Measurements from ENCODE around the gene SLC26A4.

SLC26A4 gene

GRCh38 chr7:107684947-107685463 lies 24.4 kb downstream of the SLC26A4 start:
- H3K27me3 ChIP-seq (replicated peaks in 2 of 5; ENCODE audit: control insufficient read depth in 4 of 5, insufficient read depth in 5 of 5, low read length in 4 of 5), result no peaks in the 10 kb centered on the region
- no peaks in the 10 kb centered on the region for H3K36me3 ChIP-seq (ENCODE audit: control insufficient read depth in 4 of 4, insufficient read depth in 4 of 4, low read length in 3 of 4)
- WGBS (ENCODE audit: insufficient coverage), result 100% methylated on average over 1 of the region's 1 CpG
- POLR2A ChIA-PET, result interaction anchor here (0.5 kb wide), 1 partner anchor 47 kb away, joined by 4 read pairs; no protein-coding TSS in a partner anchor
- H3K9me3 ChIP-seq (ENCODE audit: control extremely low read depth in 1 of 5, control insufficient read depth in 4 of 5, insufficient read depth in 2 of 5, low read depth in 1 of 5, low read length in 4 of 5), result no peaks in the 10 kb centered on the region
- no peak for DNase-seq
- CTCF ChIA-PET, result no interaction called here
- no peak overlapping the region for H3K27ac ChIP-seq (ENCODE audit: insufficient read depth in 1 of 2, low read depth in 1 of 2, low read length in 2 of 2, poor library complexity in 1 of 2, severe bottlenecking in 2 of 2)
- H3K4me3 ChIP-seq (ENCODE audit: control insufficient read depth in 1 of 7, extremely low read depth in 1 of 7, insufficient read depth in 4 of 7, low read depth in 2 of 7, low read length in 6 of 7), result no peak overlapping the region
- H3K4me1 ChIP-seq (ENCODE audit: control extremely low read depth in 1 of 4, control insufficient read depth in 4 of 4, insufficient read depth in 4 of 4, low read length in 3 of 4), result peaks cover 0 to 9% (median 7%) of the 10 kb centered on the region in 4 experiments

- 93% methylated on average over 4 of the region's 5 CpGs for WGBS (ENCODE audit: insufficient coverage)
- H3K27me3 ChIP-seq (replicated peaks in 2 of 5; ENCODE audit: control insufficient read depth in 4 of 5, insufficient read depth in 5 of 5, low read length in 4 of 5), result no peaks in the 10 kb centered on the region
- CTCF ChIA-PET, result interaction anchor here (1.4 kb wide), 1 partner anchor 56 kb away, joined by 3 read pairs; no protein-coding TSS in a partner anchor
- peaks cover 5 to 24% (median 22%) of the 10 kb centered on the region in 4 experiments for H3K4me1 ChIP-seq (ENCODE audit: control extremely low read depth in 1 of 4, control insufficient read depth in 4 of 4, insufficient read depth in 4 of 4, low read length in 3 of 4)
- H3K4me3 ChIP-seq (ENCODE audit: control insufficient read depth in 1 of 7, extremely low read depth in 1 of 7, insufficient read depth in 4 of 7, low read depth in 2 of 7, low read length in 6 of 7), result no peak overlapping the region
- H3K9me3 ChIP-seq (ENCODE audit: control extremely low read depth in 1 of 5, control insufficient read depth in 4 of 5, insufficient read depth in 2 of 5, low read depth in 1 of 5, low read length in 4 of 5), result no peaks in the 10 kb centered on the region
- peak in 2 of 3 donors; percentile 28 for DNase-seq
- no peaks in the 10 kb centered on the region for H3K36me3 ChIP-seq (ENCODE audit: control insufficient read depth in 4 of 4, insufficient read depth in 4 of 4, low read length in 3 of 4)
- POLR2A ChIA-PET, result no interaction called here
- H3K27ac ChIP-seq (ENCODE audit: insufficient read depth in 1 of 2, low read depth in 1 of 2, low read length in 2 of 2, poor library complexity in 1 of 2, severe bottlenecking in 2 of 2), result no peak overlapping the region
Observed at GRCh38 chr7:107686816-107687387, 26.3 kb downstream of the SLC26A4 start.

- no peaks in the 10 kb centered on the region for H3K36me3 ChIP-seq (ENCODE audit: control insufficient read depth in 4 of 4, insufficient read depth in 4 of 4, low read length in 3 of 4)
- H3K9me3 ChIP-seq (ENCODE audit: control extremely low read depth in 1 of 5, control insufficient read depth in 4 of 5, insufficient read depth in 2 of 5, low read depth in 1 of 5, low read length in 4 of 5), result no peaks in the 10 kb centered on the region
- no peak overlapping the region for H3K27ac ChIP-seq (ENCODE audit: insufficient read depth in 1 of 2, low read depth in 1 of 2, low read length in 2 of 2, poor library complexity in 1 of 2, severe bottlenecking in 2 of 2)
- 100% methylated on average over 2 of the region's 3 CpGs for WGBS (ENCODE audit: insufficient coverage)
- no peaks in the 10 kb centered on the region for H3K27me3 ChIP-seq (replicated peaks in 2 of 5; ENCODE audit: control insufficient read depth in 4 of 5, insufficient read depth in 5 of 5, low read length in 4 of 5)
- ChIA-PET CTCF (interaction anchor here (1.0 to 1.4 kb wide), 2 partner anchors 26 to 56 kb away, joined by 3 read pairs; no protein-coding TSS in a partner anchor), POLR2A (no interaction called here)
- peaks cover 5 to 26% (median 23%) of the 10 kb centered on the region in 4 experiments for H3K4me1 ChIP-seq (ENCODE audit: control extremely low read depth in 1 of 4, control insufficient read depth in 4 of 4, insufficient read depth in 4 of 4, low read length in 3 of 4)
- no peak overlapping the region for H3K4me3 ChIP-seq (ENCODE audit: control insufficient read depth in 1 of 7, extremely low read depth in 1 of 7, insufficient read depth in 4 of 7, low read depth in 2 of 7, low read length in 6 of 7)
- DNase-seq, result no peak
Observed at GRCh38 chr7:107687656-107688055, 27.0 kb downstream of the SLC26A4 start.

GRCh38 chr7:107689553-107689952 lies 28.9 kb downstream of the SLC26A4 start:
- peaks cover 5 to 26% (median 23%) of the 10 kb centered on the region in 4 experiments for H3K4me1 ChIP-seq (ENCODE audit: control extremely low read depth in 1 of 4, control insufficient read depth in 4 of 4, insufficient read depth in 4 of 4, low read length in 3 of 4)
- POLR2A ChIA-PET, result no interaction called here

GRCh38 chr7:107690084-107690483 lies 29.5 kb downstream of the SLC26A4 start:
- DNase-seq, result no peak
- 88% methylated on average over 7 of the region's 7 CpGs for WGBS (ENCODE audit: insufficient coverage)
- H3K4me1 ChIP-seq (ENCODE audit: control extremely low read depth in 1 of 4, control insufficient read depth in 4 of 4, insufficient read depth in 4 of 4, low read length in 3 of 4), result peaks cover 5 to 26% (median 23%) of the 10 kb centered on the region in 4 experiments
- H3K27me3 ChIP-seq (replicated peaks in 2 of 5; ENCODE audit: control insufficient read depth in 4 of 5, insufficient read depth in 5 of 5, low read length in 4 of 5), result no peaks in the 10 kb centered on the region
- H3K36me3 ChIP-seq (ENCODE audit: control insufficient read depth in 4 of 4, insufficient read depth in 4 of 4, low read length in 3 of 4), result no peaks in the 10 kb centered on the region
- H3K27ac ChIP-seq (ENCODE audit: insufficient read depth in 1 of 2, low read depth in 1 of 2, low read length in 2 of 2, poor library complexity in 1 of 2, severe bottlenecking in 2 of 2), result no peak overlapping the region
- no peak overlapping the region for H3K4me3 ChIP-seq (ENCODE audit: control insufficient read depth in 1 of 7, extremely low read depth in 1 of 7, insufficient read depth in 4 of 7, low read depth in 2 of 7, low read length in 6 of 7)
- POLR2A ChIA-PET, result no interaction called here
- CTCF ChIA-PET, result interaction anchor here (1.4 kb wide), 1 partner anchor 13 kb away, joined by 4 read pairs; no protein-coding TSS in a partner anchor
- H3K9me3 ChIP-seq (ENCODE audit: control extremely low read depth in 1 of 5, control insufficient read depth in 4 of 5, insufficient read depth in 2 of 5, low read depth in 1 of 5, low read length in 4 of 5), result no peaks in the 10 kb centered on the region

More at GRCh38 chr7:107689553-107689952, 28.9 kb downstream of the SLC26A4 start:
- no peaks in the 10 kb centered on the region for H3K36me3 ChIP-seq (ENCODE audit: control insufficient read depth in 4 of 4, insufficient read depth in 4 of 4, low read length in 3 of 4)
- no peaks in the 10 kb centered on the region for H3K9me3 ChIP-seq (ENCODE audit: control extremely low read depth in 1 of 5, control insufficient read depth in 4 of 5, insufficient read depth in 2 of 5, low read depth in 1 of 5, low read length in 4 of 5)
- H3K27ac ChIP-seq (ENCODE audit: insufficient read depth in 1 of 2, low read depth in 1 of 2, low read length in 2 of 2, poor library complexity in 1 of 2, severe bottlenecking in 2 of 2), result no peak overlapping the region
- no peak overlapping the region for H3K4me3 ChIP-seq (ENCODE audit: control insufficient read depth in 1 of 7, extremely low read depth in 1 of 7, insufficient read depth in 4 of 7, low read depth in 2 of 7, low read length in 6 of 7)
- no peaks in the 10 kb centered on the region for H3K27me3 ChIP-seq (replicated peaks in 2 of 5; ENCODE audit: control insufficient read depth in 4 of 5, insufficient read depth in 5 of 5, low read length in 4 of 5)
- DNase-seq, result no peak
- 100% methylated on average over 2 of the region's 2 CpGs for WGBS (ENCODE audit: insufficient coverage)
- CTCF ChIA-PET, result interaction anchor here (0.5 to 1.0 kb wide), 3 partner anchors 8 to 12 kb away, joined by 3 read pairs; no protein-coding TSS in a partner anchor

- H3K4me3 ChIP-seq (ENCODE audit: control insufficient read depth in 1 of 7, extremely low read depth in 1 of 7, insufficient read depth in 4 of 7, low read depth in 2 of 7, low read length in 6 of 7), result no peak overlapping the region
- no peaks in the 10 kb centered on the region for H3K27me3 ChIP-seq (replicated peaks in 2 of 5; ENCODE audit: control insufficient read depth in 4 of 5, insufficient read depth in 5 of 5, low read length in 4 of 5)
- no peak overlapping the region for H3K27ac ChIP-seq (ENCODE audit: insufficient read depth in 1 of 2, low read depth in 1 of 2, low read length in 2 of 2, poor library complexity in 1 of 2, severe bottlenecking in 2 of 2)
- CTCF ChIA-PET, result interaction anchor here (0.9 to 1.4 kb wide), 2 partner anchors 13 to 318 kb away, joined by 3 to 4 read pairs; no protein-coding TSS in a partner anchor
- no peaks in the 10 kb centered on the region for H3K9me3 ChIP-seq (ENCODE audit: control extremely low read depth in 1 of 5, control insufficient read depth in 4 of 5, insufficient read depth in 2 of 5, low read depth in 1 of 5, low read length in 4 of 5)
- WGBS (ENCODE audit: insufficient coverage), result 25% methylated on average over 2 of the region's 2 CpGs
- POLR2A ChIA-PET, result no interaction called here
- no peaks in the 10 kb centered on the region for H3K36me3 ChIP-seq (ENCODE audit: control insufficient read depth in 4 of 4, insufficient read depth in 4 of 4, low read length in 3 of 4)
- DNase-seq, result peak in 2 of 3 donors; percentile 23 to 48
- peaks cover 5 to 26% (median 23%) of the 10 kb centered on the region in 4 experiments for H3K4me1 ChIP-seq (ENCODE audit: control extremely low read depth in 1 of 4, control insufficient read depth in 4 of 4, insufficient read depth in 4 of 4, low read length in 3 of 4)
Observed at GRCh38 chr7:107690611-107691010, 30.0 kb downstream of the SLC26A4 start.

- POLR2A ChIA-PET, result interaction anchor here (0.7 kb wide), 1 partner anchor 29 kb away, joined by 3 read pairs; no protein-coding TSS in a partner anchor
- peak overlapping the region in 1 of 7 experiments; percentile 24 for H3K4me3 ChIP-seq (ENCODE audit: control insufficient read depth in 1 of 7, extremely low read depth in 1 of 7, insufficient read depth in 4 of 7, low read depth in 2 of 7, low read length in 6 of 7)
- peaks cover 5 to 24% (median 21%) of the 10 kb centered on the region in 4 experiments for H3K4me1 ChIP-seq (ENCODE audit: control extremely low read depth in 1 of 4, control insufficient read depth in 4 of 4, insufficient read depth in 4 of 4, low read length in 3 of 4)
- H3K9me3 ChIP-seq (ENCODE audit: control extremely low read depth in 1 of 5, control insufficient read depth in 4 of 5, insufficient read depth in 2 of 5, low read depth in 1 of 5, low read length in 4 of 5), result no peaks in the 10 kb centered on the region
- peak in 2 of 3 donors; percentile 13 to 31 for DNase-seq
- H3K36me3 ChIP-seq (ENCODE audit: control insufficient read depth in 4 of 4, insufficient read depth in 4 of 4, low read length in 3 of 4), result no peaks in the 10 kb centered on the region
- 6% methylated on average over 2 of the region's 3 CpGs for WGBS (ENCODE audit: insufficient coverage)
- no peak overlapping the region for H3K27ac ChIP-seq (ENCODE audit: insufficient read depth in 1 of 2, low read depth in 1 of 2, low read length in 2 of 2, poor library complexity in 1 of 2, severe bottlenecking in 2 of 2)
- H3K27me3 ChIP-seq (replicated peaks in 2 of 5; ENCODE audit: control insufficient read depth in 4 of 5, insufficient read depth in 5 of 5, low read length in 4 of 5), result no peaks in the 10 kb centered on the region
- CTCF ChIA-PET, result interaction anchor here (0.9 to 1.2 kb wide), 2 partner anchors 188 to 320 kb away, joined by 3 read pairs; no protein-coding TSS in a partner anchor
Observed at GRCh38 chr7:107691716-107692115, 31.1 kb downstream of the SLC26A4 start.
